LoVo (cell line): ENCODE measurements around the gene CAMTA1.

Experiments used
- DNase-seq: peaks from one replicate; pipeline ENCODE4 v3.0.0-alpha.2; 2016; ENCODE audit warnings: low spot score

CAMTA1 gene

GRCh38 chr1:7516929-7517328, 731.7 kb downstream of the CAMTA1 start:
- no peak for DNase-seq

GRCh38 chr1:7517611-7518330, 732.5 kb downstream of the CAMTA1 start:
- DNase-seq = no peak

DNA sequence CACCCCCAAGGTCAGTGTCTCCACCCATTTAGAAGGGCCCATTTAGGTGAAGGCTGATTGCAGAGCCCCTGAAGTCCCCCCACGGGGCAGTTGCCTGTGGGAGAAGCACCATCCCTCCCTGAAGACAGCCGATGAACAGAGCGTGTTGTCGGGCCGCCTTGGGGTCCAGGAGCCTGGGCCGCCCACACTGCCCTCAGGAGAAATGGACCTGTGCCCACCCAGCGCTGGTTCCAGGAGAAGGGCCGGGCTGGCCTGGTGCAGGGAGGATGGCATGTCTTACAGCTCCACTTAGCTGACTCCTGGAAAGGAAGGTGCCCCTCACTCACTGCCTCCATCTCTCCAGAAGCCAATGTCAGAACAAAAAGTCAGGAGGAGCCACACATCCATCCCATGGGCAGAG, 733.2 kb downstream of the CAMTA1 start:
- no peak for DNase-seq

DNA sequence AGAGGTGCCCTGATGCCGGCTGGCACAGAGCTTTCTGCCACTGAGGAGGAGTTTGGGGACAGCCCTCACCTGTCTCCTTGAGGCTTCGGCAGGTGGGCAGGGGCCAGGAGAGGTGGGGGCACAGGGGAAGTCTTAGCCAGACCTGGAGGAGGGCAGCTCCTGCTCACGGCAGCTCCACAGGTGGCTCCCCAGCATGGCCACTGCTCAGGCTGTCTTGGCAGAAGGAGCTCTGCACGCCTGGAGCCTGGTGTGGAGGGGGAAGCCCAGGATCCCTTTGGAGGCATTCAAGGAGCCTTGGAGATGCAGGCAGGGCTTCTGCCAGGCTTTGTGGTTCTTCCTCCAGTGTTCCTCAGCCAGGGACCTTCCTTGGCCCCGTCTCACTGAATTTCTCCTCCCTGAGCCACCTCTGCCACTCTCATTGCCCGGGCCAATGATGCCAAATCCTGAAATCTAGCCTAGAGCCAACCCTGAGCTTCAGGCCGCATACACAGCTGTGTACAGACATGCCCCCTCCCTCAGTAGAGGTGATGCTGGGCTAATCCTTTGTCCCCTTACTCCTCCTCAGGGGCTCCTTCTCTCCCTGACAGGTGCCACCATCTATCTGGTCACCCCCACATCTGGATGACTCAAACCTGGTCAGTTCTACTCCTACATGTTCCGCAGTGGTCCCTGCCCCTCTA, 734.1 kb downstream of the CAMTA1 start:
- no peak for DNase-seq

- DNase-seq = no peak
These were observed 734.7 kb downstream of the CAMTA1 start for GRCh38 chr1:7519861-7520395.

DNA sequence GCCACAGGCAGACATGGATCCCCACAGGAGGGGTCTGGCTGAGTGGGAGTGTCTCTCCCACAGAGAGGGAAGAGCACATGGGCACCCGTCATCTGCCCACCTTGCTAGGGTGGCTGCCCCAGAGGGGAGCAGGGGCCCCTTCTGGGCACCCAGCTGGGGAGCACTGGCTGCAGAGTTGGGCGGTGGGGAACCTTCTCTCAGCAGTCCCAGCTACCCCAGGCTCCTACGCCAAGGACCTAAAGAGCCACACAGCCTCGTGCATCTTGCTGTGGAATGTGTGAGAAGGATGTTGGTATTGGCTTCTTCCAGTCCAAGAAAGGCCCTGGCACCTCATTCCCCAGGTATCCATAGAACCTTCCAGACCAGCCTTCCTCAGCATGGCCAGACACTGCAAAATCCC, 735.2 kb downstream of the CAMTA1 start:
- DNase-seq = no peak

- no peak for DNase-seq
These were observed 739.4 kb downstream of the CAMTA1 start for GRCh38 chr1:7524341-7525337.

GRCh38 chr1:7525338-7526063, 740.2 kb downstream of the CAMTA1 start:
- DNase-seq = no peak

GRCh38 chr1:7526196-7526866, 741.1 kb downstream of the CAMTA1 start:
- peak; percentile 26 for DNase-seq

DNA sequence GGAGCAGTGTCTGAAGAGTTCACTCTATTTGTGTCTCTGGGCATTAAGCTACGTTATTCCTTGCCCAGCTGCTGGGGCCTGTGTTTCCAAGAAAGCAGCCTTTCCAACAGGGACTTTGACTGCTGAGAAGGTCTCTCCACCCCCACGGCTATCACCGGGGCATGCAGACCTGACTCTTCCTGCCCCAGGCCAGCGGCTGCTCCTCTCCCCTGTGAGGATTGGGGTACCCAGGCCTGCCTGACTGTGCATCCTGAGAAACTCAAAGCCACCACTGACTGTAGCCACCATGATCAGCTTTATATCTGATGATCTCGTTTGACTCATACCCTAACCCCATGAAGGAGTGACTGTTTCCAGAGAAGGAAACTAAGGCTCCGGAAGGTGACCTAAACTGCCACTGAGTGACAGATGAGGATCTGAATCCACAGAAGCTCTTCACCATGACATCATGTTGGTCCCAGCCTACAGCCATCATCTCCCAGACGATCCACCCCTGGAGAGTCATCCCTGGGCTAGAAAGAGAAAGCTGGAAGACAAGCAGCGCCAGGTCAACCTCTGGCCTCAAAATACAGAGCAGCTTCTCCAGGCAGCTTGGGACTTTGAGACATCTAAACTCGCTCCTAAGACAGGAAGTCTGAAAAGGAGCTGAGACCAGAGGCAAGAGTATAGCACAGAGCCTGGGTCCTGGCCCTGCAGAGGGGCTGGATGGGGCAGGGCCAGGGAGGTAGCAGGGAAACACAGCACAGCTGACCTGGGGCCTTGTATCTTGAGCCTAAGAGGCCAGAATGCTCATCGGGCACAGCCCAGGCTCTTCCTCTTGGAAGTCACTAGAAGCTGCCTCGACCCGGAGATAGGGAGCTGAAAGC, 741.8 kb downstream of the CAMTA1 start:
- DNase-seq = no peak

GRCh38 chr1:7527733-7528045, 742.4 kb downstream of the CAMTA1 start:
- no peak for DNase-seq

- DNase-seq = no peak
These were observed 743.3 kb downstream of the CAMTA1 start for GRCh38 chr1:7528386-7529198.

GRCh38 chr1:7529917-7530316, 744.7 kb downstream of the CAMTA1 start:
- DNase-seq = no peak

- DNase-seq = no peak
These were observed 746.5 kb downstream of the CAMTA1 start for GRCh38 chr1:7531562-7532340.

DNA sequence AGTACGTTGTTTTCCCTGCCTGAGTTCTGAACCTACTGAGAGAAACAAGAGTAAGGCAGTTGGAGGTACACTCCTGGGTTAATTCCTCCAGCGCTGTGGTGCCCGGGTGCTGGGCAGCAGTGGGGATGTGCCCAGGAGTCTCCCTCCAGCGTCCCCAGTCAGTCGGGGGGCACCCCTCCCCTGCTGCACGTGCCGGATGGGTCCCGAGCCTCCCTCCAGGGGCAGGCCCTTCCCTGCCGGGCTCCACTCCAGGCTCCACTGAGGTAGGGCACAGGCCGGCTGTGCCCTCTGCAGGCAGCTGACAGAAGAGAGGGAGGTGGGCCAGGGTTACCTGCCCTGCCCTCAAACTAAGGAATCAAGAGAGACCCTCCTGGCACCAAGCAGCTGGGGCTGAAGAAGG, 747.8 kb downstream of the CAMTA1 start:
- no peak for DNase-seq

DNA sequence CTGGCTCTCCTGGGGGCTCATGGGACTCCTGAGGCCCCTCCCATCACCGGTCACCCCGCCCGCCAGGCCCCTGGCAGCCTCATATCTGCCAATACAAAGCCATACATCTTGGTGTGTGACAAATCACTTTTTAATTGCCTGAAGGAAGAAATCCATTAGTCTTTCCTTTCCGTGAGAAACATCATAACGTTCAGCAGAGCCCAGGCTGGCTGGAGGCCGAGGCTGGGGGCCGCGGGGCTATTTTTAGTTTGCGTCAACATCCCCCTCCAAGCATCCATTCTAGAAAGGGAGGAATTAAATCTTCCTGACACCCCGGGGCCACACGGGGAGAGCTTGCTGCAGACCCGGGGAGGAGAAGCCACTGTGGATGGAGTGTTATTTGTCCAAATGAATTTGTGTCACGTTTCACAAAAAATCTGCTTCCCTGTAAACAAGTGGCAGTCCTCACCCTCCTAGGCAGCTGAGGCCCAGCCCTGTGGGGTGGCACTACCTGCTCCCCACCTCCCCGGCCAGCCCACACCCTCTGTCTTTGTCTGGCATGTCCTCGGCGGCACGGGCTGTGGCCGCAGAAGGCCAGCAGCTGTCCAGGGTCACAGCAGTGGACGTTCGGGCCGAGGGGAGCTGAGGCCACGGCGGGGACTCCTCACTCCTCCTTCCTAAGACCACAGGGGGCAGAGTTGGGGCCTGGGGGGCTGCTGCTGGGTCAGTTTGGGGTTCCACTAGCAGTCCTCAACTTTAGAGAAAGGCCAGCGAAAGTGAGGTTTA, 749.0 kb downstream of the CAMTA1 start:
- DNase-seq = no peak

- no peak for DNase-seq
These were observed 749.8 kb downstream of the CAMTA1 start for GRCh38 chr1:7535016-7535415.
